ENCODE data around the gene UGT1A9.
"Not testable (repeated sequence)": the region's sequence is repeated elsewhere in the genome, so short reads cannot be mapped to it uniquely, and the experiment has no call there.

The UGT1A9 gene

DNA sequence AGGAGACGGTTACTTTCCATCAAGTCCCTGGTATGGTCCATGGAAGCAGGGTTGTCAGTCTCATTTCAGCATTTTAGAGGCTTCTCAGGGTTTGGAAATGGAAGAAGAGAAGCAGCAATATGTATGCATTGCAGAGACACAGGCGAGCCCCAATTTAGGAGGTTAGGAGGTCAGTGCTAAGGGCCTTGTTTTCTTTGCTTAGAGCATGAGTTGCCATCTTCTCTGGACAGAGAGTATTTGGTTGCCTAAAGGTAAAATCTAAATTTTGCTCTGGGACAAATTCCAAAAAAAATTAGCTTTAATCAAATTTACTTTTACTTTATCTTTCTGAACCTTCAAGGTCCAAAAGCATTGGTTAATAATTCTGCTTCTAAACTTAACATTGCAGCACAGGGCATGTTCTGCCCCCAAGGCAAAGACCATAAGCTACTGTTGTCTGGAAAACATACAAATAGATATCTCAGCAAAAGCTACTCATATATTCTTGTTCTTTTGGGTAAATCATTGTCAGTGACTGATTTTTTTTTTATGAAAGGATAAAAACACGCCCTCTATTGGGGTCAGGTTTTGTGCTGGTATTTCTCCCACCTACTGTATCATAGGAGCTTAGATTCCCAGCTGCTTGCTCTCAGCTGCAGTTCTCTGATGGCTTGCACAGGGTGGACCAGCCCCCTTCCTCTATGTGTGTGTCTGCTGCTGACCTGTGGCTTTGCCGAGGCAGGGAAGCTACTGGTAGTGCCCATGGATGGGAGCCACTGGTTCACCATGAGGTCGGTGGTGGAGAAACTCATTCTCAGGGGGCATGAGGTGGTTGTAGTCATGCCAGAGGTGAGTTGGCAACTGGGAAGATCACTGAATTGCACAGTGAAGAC is at the start of gene UGT1A9:
Gene UGT1A9 (plus strand): TSS at position 609 of the 872 bp plus-strand sequence. CDS start 37 bp downstream, at position 646.
- no peak for DNase-seq

DNA sequence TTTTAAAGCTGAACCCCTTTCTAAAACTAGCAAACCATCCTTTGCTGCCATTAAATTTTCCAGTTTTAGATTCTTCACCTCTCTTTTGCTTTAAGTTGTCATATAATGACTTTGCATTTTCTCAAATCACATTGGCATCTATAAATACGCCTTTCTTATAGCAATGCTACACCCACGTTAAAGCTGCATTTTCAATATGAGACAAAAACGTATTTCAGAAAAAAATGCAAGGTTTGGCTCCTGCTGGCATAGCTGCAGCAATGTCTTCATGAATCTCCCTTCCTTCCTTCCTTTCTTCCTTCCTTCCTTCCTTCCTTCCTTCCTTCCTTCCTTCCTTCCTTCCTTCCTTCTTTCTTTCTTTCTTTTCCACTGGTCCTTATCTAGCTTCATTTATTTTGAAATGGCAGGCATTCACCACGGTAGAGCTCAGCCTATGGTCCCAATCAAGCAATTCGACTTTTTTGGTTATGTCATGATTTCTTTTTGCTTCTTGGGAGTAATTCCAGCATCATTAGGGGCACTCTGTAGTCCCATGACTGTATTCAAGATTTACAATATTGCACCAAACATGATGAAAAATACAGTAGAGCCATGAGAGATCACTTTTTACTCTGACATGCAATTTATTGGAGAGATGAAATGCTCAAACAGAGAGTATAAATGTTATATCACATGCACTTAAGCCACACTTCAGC is 44.2 kb upstream of the UGT1A9 start:
- DNase-seq = no peak

GRCh38 chr2:233636306-233636705 is 35.4 kb upstream of the UGT1A9 start, which contains the start of gene UGT1A10:
Gene UGT1A10, plus strand, starts transcription at chr2:233636448. Its CDS starts 75 bp downstream, at chr2:233636523.
- DNase-seq = not testable (repeated sequence)

DNA sequence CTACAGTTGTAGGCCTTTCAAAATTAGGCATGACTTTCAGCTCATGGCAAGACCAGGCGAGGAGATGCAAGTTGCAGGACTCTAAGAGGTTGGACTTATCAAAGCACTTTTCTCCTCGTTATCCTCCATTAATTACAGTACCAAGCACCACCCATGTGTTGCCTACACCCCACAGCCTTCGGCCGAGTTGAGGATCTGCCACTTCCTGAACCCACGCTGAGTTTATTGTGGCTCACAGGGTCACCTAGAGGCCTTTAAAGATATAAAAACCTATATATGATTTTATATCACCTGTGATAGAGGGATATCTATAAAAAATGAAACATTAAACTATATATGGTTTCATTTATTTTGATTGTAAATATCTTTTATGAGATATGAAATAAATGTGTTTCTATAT is 32.9 kb upstream of the UGT1A9 start:
- no peak for DNase-seq

- DNase-seq = no peak
These were observed 31.8 kb upstream of the UGT1A9 start for GRCh38 chr2:233639860-233640259.

GRCh38 chr2:233643128-233643527 is 28.6 kb upstream of the UGT1A9 start:
- DNase-seq = no peak

- DNase-seq = not testable (repeated sequence)
These were observed 25.7 kb upstream of the UGT1A9 start for GRCh38 chr2:233646033-233646432.

DNA sequence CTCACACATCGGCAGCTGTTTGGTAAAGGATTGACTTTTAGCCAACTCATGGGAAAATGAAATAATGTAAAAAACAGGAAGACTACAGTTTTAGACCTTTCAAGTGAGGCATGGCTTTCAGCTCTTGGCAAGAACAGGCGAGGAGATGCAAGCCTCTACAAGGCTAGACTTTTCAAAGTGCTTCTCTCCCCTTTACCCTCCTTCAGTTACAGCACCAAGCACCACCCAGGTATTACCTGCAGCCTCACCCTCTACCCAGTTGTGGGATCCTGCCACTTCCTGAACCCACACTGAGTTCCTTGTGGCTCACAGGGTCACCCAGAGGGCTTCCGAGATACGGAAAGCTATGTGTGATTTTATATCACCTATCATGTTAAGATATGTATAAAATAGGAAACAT is 20.7 kb upstream of the UGT1A9 start:
- DNase-seq = no peak

DNA sequence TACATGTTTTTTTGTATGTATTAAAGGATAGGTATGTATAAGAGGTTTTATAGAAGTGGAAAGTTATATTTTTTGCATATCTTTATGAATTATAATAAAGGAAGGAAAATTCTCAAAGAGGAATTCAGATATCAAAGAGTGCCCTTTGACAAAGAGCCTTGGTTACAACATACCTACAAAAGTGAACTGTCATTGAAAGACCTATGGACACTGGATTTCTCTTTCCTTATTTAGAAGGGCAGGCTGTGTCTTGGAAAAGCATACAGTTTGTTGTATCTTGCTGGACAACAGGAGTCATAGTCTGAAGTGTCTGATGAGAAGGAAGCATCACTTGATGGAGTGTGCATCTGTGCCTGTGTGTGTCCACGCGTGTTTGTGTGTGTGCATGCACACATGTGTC is 20.3 kb upstream of the UGT1A9 start:
- no peak for DNase-seq

DNA sequence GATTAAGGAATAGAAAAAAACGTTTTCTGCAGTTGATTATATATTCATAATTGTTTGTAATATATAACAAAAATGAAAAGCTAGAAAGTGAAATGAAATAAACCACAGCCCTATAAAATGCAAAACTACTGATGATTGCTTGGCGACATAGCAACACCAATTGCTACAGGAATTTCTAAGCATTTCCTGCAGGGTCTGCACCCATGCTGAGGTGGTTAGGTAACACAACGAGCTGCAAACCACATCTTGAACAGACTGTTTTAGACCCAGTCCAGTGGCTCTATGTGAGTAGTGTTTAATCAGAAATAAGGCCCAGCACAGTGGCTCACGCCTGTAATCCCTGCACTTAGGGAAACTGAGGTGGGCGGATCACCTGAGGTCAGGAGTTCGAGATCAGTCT is 17.2 kb upstream of the UGT1A9 start:
- no peak for DNase-seq

- DNase-seq = no peak
These were observed 16.7 kb upstream of the UGT1A9 start for GRCh38 chr2:233655043-233655442.

- DNase-seq = not testable (repeated sequence)
These were observed 15.8 kb upstream of the UGT1A9 start for GRCh38 chr2:233655943-233656342.

DNA sequence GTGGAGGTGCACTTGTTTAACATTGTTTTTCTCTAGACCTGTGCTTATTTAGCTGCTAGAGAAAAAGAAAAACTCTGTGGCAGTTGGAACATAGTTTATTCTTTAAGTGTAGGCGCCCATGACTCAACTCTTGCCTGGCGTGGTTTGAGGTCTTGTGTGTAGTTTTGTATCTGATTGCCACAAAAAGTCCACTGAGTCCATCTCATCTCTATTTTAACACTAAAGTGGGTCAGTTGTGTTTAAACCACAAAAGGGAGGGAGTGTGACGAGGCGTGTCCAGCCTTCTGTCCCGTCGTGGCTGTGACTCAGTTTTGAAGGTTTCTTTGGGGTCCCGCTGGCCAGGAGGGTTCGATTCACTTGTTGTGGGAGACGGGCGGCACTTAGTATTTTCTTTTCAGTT is 15.3 kb upstream of the UGT1A9 start:
- DNase-seq = no peak

DNA sequence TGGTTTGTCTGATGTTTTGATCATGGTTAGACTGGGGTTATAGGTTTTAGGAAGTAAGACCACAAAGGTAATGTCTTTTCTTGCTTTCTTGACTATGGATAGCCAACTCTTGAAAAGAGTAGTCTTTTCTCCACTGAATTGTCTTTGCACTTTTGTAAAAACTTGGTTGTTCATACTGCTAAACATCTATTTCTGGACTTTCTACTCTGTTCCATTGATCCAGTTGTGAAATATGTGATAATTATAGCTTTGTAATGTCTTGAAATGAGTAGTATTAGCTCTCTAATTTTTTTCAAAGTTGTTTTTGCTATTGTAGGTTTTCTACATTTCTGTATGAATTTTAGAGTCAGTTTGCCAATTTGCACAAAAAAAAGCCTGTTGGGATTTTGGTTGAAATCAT is 13.1 kb upstream of the UGT1A9 start:
- DNase-seq = no peak

DNA sequence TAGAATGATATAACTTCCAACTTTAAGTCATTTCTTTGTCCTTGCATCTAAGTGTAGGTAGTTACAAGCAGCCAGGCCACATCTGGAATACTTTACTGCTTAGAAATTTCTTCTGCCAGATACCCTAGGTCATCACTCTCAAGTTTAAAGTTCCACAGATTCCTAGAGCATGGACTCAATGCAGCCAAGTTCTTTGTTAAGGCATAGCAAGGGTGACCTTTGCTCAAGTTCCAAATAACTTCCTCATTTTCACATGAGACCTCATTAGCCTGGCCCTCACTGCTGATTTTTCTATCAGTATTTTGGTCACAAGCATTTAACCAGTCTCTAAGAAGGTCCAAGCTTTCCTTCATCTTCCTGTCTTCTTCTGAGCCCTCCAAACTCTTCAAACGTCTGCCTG is 7.8 kb upstream of the UGT1A9 start:
- no peak for DNase-seq

GRCh38 chr2:233668605-233669260 is 3.0 kb upstream of the UGT1A9 start:
- DNase-seq = no peak

DNA sequence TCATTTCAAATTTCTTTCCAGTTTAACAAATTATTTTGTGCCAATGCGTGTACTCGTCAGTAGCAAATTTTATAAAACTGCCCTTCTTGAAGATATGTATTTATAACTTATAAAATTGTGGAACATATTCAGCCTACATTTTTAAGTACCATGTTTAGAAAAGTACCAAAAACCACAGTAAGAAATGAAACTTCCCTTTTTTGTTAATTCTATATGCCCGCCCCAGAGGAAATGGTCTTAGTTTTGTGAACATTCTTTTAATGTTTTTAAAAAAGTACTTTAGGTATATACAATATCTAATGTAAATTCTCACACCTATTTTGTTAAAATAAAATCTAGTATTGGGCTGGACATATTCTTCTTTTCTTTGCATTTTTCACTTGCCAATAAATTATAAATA is 1.2 kb downstream of the UGT1A9 start:
- DNase-seq = no peak

- no peak for DNase-seq
These were observed 2.2 kb downstream of the UGT1A9 start for GRCh38 chr2:233673896-233674295.

DNA sequence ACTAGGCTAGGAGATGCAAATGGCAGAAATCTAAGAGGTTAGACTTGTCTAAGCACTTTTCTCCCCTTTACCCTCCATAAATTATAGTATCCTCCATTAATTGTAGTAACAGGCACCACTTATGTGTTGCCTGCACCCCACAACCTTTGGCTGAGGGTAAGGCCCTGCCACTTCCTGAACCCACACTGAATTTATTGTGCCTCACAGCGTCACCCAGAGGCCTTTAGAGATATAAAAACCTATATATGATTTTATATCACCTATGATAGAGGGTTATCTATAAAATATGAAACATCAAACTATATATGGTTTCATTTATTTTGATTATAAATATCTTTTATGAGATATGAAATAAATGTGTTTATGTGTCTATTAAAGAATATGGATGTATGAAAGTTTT is 2.6 kb downstream of the UGT1A9 start:
- no peak for DNase-seq

DNA sequence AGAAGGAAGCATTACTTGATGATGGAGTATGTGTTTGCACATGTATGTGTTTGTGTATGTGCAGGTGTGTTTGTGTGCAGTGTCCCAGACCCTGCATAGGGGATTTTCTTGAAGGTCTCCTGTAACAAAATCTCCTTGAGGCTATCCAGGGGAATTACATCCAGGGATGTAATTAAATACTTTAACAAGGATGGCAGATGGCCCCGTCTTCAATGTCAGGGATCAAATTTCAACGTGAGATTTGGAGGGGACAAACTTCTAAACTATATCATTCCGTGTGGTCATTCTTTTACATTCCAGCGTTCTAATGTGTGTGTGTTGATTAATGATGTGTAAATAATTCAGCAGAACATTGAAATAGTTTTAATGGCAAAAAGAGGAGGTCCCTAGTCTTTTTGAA is 3.3 kb downstream of the UGT1A9 start:
- no peak for DNase-seq

DNA sequence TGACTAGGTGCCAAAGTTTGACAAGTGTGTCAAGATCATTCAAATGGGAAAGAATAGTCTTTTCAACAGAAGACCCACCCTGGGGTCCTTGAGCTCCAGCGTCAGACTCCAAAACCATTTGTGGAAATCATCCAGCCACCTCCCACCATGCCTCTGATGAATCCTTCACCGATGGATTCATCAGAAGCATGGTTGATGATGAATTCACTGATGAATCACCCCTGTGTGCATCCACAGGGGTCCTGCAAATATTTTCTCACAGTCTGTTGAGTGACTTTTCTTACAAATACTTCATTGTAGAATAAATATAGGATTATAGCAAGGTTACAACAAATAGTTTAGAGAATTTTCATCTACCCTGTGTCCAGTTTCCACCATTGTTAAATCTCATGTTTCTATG is 4.3 kb downstream of the UGT1A9 start:
- no peak for DNase-seq

- no peak for DNase-seq
These were observed 7.5 kb downstream of the UGT1A9 start for GRCh38 chr2:233679196-233679595.

DNA sequence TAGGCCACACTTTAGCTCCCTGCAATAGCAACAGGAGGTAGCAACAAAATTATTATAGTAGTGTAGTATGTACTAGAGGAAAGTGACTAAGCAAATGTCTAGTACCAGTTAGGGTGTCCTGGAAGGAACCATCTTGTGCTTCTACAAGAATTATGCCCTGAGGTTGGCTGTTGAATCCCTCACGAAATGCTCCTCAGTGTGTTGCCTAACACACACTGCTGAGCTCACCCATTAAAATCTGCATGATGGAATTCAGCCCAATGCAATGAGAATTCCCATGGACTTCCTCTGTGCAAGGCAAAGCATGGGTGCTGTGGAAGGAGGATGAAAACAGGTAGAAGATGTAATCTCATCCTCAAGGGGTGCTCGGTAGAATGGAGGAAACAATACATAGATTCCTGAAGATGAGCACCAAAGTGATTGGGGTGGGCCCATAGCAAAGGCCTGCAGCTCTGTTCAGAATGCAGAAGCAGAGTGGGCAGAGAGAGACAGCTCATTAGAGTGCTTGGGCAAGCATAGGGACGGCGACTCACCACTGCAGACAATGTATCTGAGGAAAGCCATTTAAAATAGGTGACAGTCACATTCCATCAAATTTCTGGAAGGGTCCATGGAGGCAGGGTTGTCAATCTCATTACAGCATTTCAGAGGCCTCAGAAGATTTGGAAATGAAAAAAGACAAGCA is 8.8 kb downstream of the UGT1A9 start:
- no peak for DNase-seq
